ENCODE results near the gene SFXN5.

The SFXN5 gene

DNA sequence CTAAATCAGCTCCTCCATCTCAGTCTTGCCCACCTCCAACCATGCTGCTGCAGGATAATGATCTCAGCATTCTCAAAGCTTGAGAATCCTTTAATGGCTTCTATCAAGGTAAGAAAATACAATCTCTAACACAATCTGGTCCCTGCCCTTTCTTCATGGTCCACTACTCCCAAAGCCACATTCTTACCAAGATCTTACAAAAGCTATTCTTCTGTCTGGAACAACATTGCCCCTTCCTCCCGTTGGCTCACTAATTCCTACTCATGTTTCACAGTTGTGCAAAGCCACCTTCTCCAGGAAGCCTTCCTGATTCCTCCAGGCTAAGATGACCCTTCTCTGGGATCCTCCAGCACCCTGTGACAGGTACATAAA lies 5.9 kb upstream of the SFXN5 start:
- Histone ChIP-seq H3K4me3 (ENCODE audit: low read depth in 1 of 5, low read length in 5 of 5) (no peak overlapping the region), H3K9ac (ENCODE audit: low read length in 5 of 5) (no peak overlapping the region), H3K27me3 (ENCODE audit: control insufficient read depth in 5 of 5, insufficient read depth in 4 of 5, low read length in 5 of 5) (no peaks in the 10 kb centered on the region), H3K4me1 (ENCODE audit: control insufficient read depth in 5 of 5, insufficient read depth in 5 of 5, low read length in 5 of 5) (peaks cover under 1 to 6% (median 2%) of the 10 kb centered on the region in 5 donors), H3K9me3 (ENCODE audit: control insufficient read depth in 5 of 5, low read length in 5 of 5) (no peaks in the 10 kb centered on the region), H3K27ac (ENCODE audit: low read depth, low read length) (no peak overlapping the region), H3K36me3 (ENCODE audit: control insufficient read depth in 5 of 5, insufficient read depth in 5 of 5, low read length in 5 of 5) (peaks cover 0 to 39% (median 12%) of the 10 kb centered on the region in 5 donors)

DNA sequence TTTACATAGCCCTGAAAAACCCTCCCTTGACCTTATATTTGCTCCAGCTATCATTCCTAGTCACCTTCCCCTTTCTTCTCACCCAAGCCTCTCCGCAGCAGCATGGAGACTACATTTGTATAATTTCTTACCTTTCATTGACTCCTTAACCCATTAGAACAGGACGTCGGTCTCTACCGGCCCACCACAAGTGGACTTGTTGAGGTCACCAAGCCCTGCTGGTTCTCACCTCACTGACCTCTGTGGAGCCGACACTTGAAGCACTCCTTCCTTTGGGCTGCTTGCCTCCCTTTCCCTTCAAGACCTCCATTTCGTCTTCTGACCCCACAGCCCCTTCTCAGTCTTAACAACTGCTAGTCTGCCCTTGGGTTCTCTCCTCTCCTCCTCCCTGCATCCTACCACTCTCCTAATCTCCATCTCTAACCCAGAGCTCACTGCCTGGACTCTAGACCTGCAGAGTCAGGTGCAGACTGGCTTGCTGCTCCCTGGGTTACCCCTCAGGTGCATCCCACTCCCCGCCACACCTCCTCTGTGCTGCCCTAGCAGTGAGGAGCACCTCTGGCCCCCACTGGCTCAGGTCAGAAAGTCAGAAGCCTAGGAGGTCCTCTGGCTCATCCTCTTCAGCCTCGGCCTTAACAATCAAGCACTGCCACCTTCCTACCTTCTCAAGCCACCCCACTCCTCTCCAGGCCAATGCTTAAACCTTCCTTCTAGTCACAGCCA lies 5.3 kb upstream of the SFXN5 start:
- Histone ChIP-seq H3K27ac (ENCODE audit: low read depth, low read length) (no peak overlapping the region), H3K4me1 (ENCODE audit: control insufficient read depth in 5 of 5, insufficient read depth in 5 of 5, low read length in 5 of 5) (peaks cover 3 to 12% (median 7%) of the 10 kb centered on the region in 5 donors), H3K9me3 (ENCODE audit: control insufficient read depth in 5 of 5, low read length in 5 of 5) (no peaks in the 10 kb centered on the region), H3K36me3 (ENCODE audit: control insufficient read depth in 5 of 5, insufficient read depth in 5 of 5, low read length in 5 of 5) (peaks cover 0 to 39% (median 11%) of the 10 kb centered on the region in 5 donors), H3K27me3 (ENCODE audit: control insufficient read depth in 5 of 5, insufficient read depth in 4 of 5, low read length in 5 of 5) (no peaks in the 10 kb centered on the region), H3K4me3 (ENCODE audit: low read depth in 1 of 5, low read length in 5 of 5) (no peak overlapping the region), H3K9ac (ENCODE audit: low read length in 5 of 5) (no peak overlapping the region)

GRCh38 chr2:73075477-73076373 lies 4.2 kb upstream of the SFXN5 start:
- Histone ChIP-seq H3K36me3 (ENCODE audit: control insufficient read depth in 5 of 5, insufficient read depth in 5 of 5, low read length in 5 of 5) (peaks cover 0 to 37% (median 11%) of the 10 kb centered on the region in 5 donors), H3K27me3 (ENCODE audit: control insufficient read depth in 5 of 5, insufficient read depth in 4 of 5, low read length in 5 of 5) (no peaks in the 10 kb centered on the region), H3K9me3 (ENCODE audit: control insufficient read depth in 5 of 5, low read length in 5 of 5) (no peaks in the 10 kb centered on the region), H3K9ac (ENCODE audit: low read length in 5 of 5) (no peak overlapping the region), H3K4me3 (ENCODE audit: low read depth in 1 of 5, low read length in 5 of 5) (no peak overlapping the region), H3K27ac (ENCODE audit: low read depth, low read length) (no peak overlapping the region), H3K4me1 (ENCODE audit: control insufficient read depth in 5 of 5, insufficient read depth in 5 of 5, low read length in 5 of 5) (peaks cover 3 to 15% (median 10%) of the 10 kb centered on the region in 5 donors)

GRCh38 chr2:73074110-73075069 lies 2.9 kb upstream of the SFXN5 start:
- Histone ChIP-seq H3K4me3 (ENCODE audit: low read depth in 1 of 5, low read length in 5 of 5) (no peak overlapping the region), H3K9me3 (ENCODE audit: control insufficient read depth in 5 of 5, low read length in 5 of 5) (no peaks in the 10 kb centered on the region), H3K27me3 (ENCODE audit: control insufficient read depth in 5 of 5, insufficient read depth in 4 of 5, low read length in 5 of 5) (no peaks in the 10 kb centered on the region), H3K36me3 (ENCODE audit: control insufficient read depth in 5 of 5, insufficient read depth in 5 of 5, low read length in 5 of 5) (peaks cover 0 to 28% (median 5%) of the 10 kb centered on the region in 5 donors), H3K27ac (ENCODE audit: low read depth, low read length) (no peak overlapping the region), H3K9ac (ENCODE audit: low read length in 5 of 5) (no peak overlapping the region), H3K4me1 (ENCODE audit: control insufficient read depth in 5 of 5, insufficient read depth in 5 of 5, low read length in 5 of 5) (peaks cover 5 to 29% (median 23%) of the 10 kb centered on the region in 5 donors)

DNA sequence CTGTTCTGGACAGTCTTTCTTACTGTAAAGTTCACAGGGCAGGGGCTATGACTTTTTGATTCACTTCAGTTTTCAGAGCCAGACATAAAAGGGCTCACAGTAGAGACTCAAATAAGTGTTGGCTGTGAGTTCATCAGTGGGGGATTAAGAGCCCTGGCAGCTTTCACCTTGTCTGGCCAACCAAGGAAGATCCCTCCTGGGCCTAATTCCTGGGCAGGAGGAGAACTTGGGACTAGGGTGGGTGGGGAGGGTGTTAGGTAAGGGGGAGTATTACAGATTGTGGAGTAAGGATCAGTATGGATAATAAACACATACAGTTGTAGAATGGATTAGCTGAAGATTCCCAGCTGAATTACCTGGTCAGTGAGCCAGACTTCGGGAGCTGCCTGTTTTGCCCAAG lies 904 bp upstream of the SFXN5 start:
- H3K36me3 ChIP-seq (ENCODE audit: control insufficient read depth in 5 of 5, insufficient read depth in 5 of 5, low read length in 5 of 5) = peaks cover 0 to 20% (median 4%) of the 10 kb centered on the region in 5 donors
- H3K27ac ChIP-seq (ENCODE audit: low read depth, low read length) = peak overlapping the region; percentile 79

DNA sequence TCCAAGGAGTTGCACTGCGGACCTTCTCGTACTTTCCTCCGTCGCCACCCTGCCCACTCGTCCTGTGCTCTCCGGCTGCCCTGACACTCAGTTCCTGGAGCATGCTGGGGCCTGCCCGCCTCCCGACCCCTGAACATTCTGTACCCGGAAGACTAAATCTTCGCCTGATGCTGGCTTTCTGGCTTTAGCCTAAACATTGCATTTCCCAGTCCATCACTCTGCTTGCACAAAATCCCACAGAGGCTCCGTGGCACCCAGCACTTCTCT lies 550 bp upstream of the SFXN5 start:
- peak overlapping the region; percentile 74 to 95 (median 87) for H3K4me3 ChIP-seq (ENCODE audit: low read depth in 1 of 5, low read length in 5 of 5)
- H3K36me3 ChIP-seq (ENCODE audit: control insufficient read depth in 5 of 5, insufficient read depth in 5 of 5, low read length in 5 of 5) = peaks cover 0 to 20% (median 4%) of the 10 kb centered on the region in 5 donors
- H3K9ac ChIP-seq (ENCODE audit: low read length in 5 of 5) = peak overlapping the region; percentile 26 to 86 (median 81)
- no peaks in the 10 kb centered on the region for H3K9me3 ChIP-seq (ENCODE audit: control insufficient read depth in 5 of 5, low read length in 5 of 5)
- no peaks in the 10 kb centered on the region for H3K27me3 ChIP-seq (ENCODE audit: control insufficient read depth in 5 of 5, insufficient read depth in 4 of 5, low read length in 5 of 5)
- H3K4me1 ChIP-seq (ENCODE audit: control insufficient read depth in 5 of 5, insufficient read depth in 5 of 5, low read length in 5 of 5) = peaks cover 6 to 40% (median 28%) of the 10 kb centered on the region in 5 donors
- peak overlapping the region; percentile 79 for H3K27ac ChIP-seq (ENCODE audit: low read depth, low read length)

More for the DNA sequence above, 904 bp upstream of the SFXN5 start:
- H3K9me3 ChIP-seq (ENCODE audit: control insufficient read depth in 5 of 5, low read length in 5 of 5) = no peaks in the 10 kb centered on the region
- H3K4me3 ChIP-seq (ENCODE audit: low read depth in 1 of 5, low read length in 5 of 5) = peak overlapping the region; percentile 74 to 95 (median 87)
- peaks cover 6 to 40% (median 28%) of the 10 kb centered on the region in 5 donors for H3K4me1 ChIP-seq (ENCODE audit: control insufficient read depth in 5 of 5, insufficient read depth in 5 of 5, low read length in 5 of 5)
- no peaks in the 10 kb centered on the region for H3K27me3 ChIP-seq (ENCODE audit: control insufficient read depth in 5 of 5, insufficient read depth in 4 of 5, low read length in 5 of 5)
- peak overlapping the region; percentile 26 to 86 (median 81) for H3K9ac ChIP-seq (ENCODE audit: low read length in 5 of 5)

- H3K9ac ChIP-seq (ENCODE audit: low read length in 5 of 5) = peak overlapping the region in 4 of 5 donors; percentile 77 to 89 (median 80)
- H3K27me3 ChIP-seq (ENCODE audit: control insufficient read depth in 5 of 5, insufficient read depth in 4 of 5, low read length in 5 of 5) = no peaks in the 10 kb centered on the region
- peak overlapping the region in 4 of 5 donors; percentile 82 to 95 (median 90) for H3K4me3 ChIP-seq (ENCODE audit: low read depth in 1 of 5, low read length in 5 of 5)
- no peaks in the 10 kb centered on the region for H3K9me3 ChIP-seq (ENCODE audit: control insufficient read depth in 5 of 5, low read length in 5 of 5)
- peaks cover 6 to 40% (median 28%) of the 10 kb centered on the region in 5 donors for H3K4me1 ChIP-seq (ENCODE audit: control insufficient read depth in 5 of 5, insufficient read depth in 5 of 5, low read length in 5 of 5)
- peaks cover 0 to 17% (median 4%) of the 10 kb centered on the region in 5 donors for H3K36me3 ChIP-seq (ENCODE audit: control insufficient read depth in 5 of 5, insufficient read depth in 5 of 5, low read length in 5 of 5)
- H3K27ac ChIP-seq (ENCODE audit: low read depth, low read length) = peak overlapping the region; percentile 79
These were observed 711 bp downstream of the SFXN5 start for GRCh38 chr2:73070643-73071359.

- peaks cover 6 to 40% (median 27%) of the 10 kb centered on the region in 5 donors for H3K4me1 ChIP-seq (ENCODE audit: control insufficient read depth in 5 of 5, insufficient read depth in 5 of 5, low read length in 5 of 5)
- no peaks in the 10 kb centered on the region for H3K27me3 ChIP-seq (ENCODE audit: control insufficient read depth in 5 of 5, insufficient read depth in 4 of 5, low read length in 5 of 5)
- peak overlapping the region; percentile 64 to 95 (median 87) for H3K4me3 ChIP-seq (ENCODE audit: low read depth in 1 of 5, low read length in 5 of 5)
- peaks cover 0 to 10% (median 0%) of the 10 kb centered on the region in 5 donors for H3K36me3 ChIP-seq (ENCODE audit: control insufficient read depth in 5 of 5, insufficient read depth in 5 of 5, low read length in 5 of 5)
- peak overlapping the region; percentile 66 to 89 (median 80) for H3K9ac ChIP-seq (ENCODE audit: low read length in 5 of 5)
- H3K9me3 ChIP-seq (ENCODE audit: control insufficient read depth in 5 of 5, low read length in 5 of 5) = no peaks in the 10 kb centered on the region
- peak overlapping the region; percentile 79 for H3K27ac ChIP-seq (ENCODE audit: low read depth, low read length)
These were observed 1.5 kb downstream of the SFXN5 start for GRCh38 chr2:73069855-73070642.
